Dermis microvascular lymphatic vessel endothelial cell (primary cell): Measurements from ENCODE around the gene TBCE. TPM values are rescaled to one million over a fixed set of nuclear protein-coding genes. Genes with fewer than 3 reads are reported as not detected.
"Not testable (repeated sequence)": the region's sequence is repeated elsewhere in the genome, so short reads cannot be mapped to it uniquely, and the experiment has no call there.

Experiments
- DNase-seq, 2 donors: peaks; one replicate each; pipeline versions ENCODE4 v3.0.0 to v3.0.0-alpha.2; 2010; ENCODE audit warnings: low read depth in 2 of 2
- total RNA-seq: library from RNA; depleted of rRNA; stranded (reverse); fragments of >200 nt; gene quantifications from 2 replicates; pipeline ENCODE4 v1.2.1, GENCODE V29; 2014

The TBCE gene
- total RNA-seq, 1 donor from 2014 or later: 12.3 TPM

DNA sequence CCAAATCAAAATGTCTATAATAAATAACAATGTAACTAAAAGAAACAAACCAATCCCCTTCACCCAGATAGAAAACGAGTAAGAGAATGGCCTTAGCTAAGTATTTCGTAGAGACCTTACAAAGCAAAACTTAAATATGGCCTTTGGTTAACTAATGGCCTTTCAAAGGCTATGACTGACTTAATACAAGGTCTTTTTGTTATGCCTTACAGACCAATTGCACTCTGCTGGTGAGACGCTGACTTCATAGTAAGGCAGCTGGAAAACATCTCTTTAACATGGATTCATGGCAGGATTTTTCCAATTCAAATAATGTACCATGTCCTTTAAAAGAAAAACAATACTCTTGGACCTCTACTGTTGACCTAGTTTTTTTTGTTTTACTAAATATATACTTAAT is 15.8 kb upstream of the TBCE start:
- DNase-seq: no peak

DNA sequence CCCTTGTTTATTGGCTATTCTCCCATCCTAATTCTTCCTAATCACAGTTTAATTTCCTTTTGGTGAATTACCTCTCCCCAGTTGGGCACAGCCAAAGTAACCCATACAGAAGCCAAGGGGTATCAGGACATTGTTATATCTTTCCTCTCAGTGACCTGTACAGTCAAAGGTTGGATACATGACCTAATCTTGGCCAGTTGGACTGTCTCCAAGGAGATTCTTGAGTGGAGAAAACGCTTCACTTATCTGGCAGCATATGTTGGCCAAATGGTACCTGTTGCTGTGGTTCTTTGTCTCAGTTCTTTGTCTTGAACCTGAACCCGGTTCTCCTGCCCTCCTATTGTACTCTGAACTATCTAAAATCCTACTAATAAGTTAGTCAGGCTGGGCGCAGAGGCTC is 15.3 kb upstream of the TBCE start:
- no peak for DNase-seq

DNA sequence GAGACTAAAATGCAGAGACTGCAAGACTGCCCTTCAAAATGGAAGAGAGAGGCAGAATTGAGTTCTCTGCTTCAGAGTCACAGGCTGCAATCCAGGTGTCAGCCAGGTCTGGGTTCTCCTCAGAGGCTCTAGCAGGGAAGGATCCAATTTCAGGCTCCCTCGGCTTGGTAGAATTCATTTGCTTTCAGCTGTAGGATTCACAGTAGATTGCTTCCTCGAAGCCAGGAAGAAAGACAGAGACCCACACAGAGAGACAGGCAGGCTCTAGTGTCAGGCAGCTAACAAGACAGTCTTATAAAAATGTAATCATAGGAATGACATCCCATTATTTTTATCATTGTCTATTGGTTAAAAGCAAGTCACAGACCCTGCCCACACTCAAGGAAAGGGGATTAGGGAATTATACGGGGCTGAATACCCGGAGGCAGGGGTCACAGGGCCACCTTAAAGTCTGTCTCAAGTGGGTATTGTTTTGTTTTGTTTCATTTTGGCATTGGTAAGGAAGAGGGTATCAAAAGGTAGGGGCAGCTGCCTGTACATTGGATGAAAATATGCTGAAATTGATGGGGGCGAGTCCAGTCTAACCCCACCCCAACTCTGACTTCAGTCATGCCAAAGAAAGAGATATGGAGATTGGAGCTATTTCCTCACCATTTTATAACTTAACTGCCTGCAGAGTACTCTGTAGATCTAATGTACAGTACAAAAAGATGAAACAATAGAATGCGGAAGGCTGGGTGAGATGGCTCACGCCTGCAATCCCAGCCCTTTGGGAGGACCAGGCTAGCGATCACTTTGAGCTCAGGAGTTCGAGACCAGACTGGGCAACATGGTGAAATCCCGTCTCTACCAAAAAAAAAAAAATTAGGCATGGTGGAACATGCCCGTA is 9.5 kb upstream of the TBCE start:
- DNase-seq: no peak

DNA sequence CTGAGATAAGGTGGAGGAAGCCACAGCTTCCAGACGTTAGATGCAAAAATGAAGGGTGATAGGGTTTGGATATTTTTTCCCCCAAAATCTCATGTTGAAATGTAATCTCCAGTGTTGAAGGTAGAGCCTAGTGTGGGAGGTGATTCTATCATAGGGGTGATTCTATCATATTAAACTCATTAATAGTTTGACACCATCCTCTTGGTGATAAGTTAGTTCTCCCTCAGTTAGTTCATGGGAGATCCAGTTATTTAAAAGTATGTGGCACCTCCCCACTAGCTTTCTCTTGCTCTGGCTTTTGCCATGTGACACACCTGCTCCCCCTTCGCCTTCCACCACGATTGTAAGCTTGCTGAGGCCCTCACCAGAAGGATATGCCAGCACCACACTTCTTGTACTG is 8.3 kb upstream of the TBCE start:
- no peak for DNase-seq

DNA sequence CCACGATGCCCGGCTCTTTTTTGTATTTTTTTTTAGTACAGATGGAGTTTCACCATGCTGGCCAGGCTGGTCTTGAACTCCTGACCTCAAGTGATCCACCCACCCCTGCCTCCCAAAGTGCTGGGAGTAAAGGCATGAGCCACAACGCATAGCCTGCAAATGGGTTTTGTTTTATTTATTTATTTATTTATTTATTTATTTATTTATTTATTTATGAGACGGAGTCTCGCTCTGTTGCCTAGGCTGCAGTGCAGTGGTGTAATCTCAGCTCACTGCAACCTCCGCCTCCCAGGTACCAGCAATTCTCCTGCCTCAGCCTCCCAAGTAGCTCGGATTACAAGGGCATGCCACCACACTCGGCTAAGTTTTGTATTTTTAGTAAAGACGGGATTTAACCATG is 3.0 kb upstream of the TBCE start:
- DNase-seq: not testable (repeated sequence)

DNA sequence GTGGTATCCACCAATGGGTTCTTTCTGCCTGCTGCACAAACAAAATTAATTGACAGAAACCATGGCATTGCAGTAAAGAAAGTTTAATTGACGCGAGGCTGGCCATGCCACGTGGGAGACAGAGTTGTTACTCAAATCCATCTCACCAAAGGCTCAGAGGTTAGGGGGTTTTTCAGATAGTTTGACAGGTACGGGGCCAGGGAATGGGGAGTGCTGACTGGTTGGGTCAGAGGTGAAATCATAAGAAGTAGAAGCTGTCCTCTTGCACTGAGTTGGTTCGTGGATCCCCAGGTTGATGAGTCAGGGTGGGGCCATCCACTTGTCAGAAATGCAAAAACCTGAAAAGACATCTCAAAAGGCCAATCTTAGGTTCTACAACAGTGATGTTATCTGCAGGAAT is 941 bp upstream of the TBCE start:
- DNase-seq: no peak

DNA sequence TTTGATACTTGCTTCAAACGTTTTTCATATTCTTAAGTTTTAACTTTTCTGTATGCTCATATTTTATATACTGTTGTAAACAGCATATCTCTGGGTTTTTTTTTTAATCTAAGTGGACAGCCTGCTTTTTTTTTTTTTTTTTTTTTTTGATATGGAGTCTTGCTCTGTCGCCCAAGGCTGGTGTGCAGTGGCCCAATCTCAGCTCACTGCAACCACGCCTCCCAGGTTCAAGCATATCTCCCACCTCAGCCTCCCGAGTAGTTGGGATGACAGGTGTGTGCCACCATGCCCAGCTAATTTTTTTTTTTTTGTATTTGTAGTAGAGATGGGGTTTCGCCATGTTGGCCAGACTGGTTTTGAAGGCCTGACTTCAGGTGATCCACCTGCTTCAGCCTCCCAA is 1.2 kb downstream of the TBCE start:
- DNase-seq: no peak

DNA sequence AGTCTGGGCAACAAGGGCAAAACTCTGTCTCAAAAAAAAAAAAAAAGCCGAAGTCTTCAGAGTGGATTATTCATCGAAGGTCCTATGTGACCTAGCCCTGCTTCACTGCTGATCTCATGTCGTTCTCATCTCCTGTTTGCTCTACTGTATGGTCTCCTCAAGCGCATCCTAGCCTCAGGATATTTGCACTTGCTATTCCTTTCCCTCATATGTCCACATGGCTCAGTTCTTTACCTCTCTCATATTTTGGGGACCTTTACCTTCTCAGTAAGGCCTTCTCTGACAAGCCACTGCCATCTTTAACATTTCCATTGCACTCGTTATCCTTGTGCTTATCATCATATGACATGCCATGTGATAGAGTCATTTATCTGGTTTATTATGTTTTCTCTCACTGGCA is 2.6 kb downstream of the TBCE start:
- no peak for DNase-seq

DNA sequence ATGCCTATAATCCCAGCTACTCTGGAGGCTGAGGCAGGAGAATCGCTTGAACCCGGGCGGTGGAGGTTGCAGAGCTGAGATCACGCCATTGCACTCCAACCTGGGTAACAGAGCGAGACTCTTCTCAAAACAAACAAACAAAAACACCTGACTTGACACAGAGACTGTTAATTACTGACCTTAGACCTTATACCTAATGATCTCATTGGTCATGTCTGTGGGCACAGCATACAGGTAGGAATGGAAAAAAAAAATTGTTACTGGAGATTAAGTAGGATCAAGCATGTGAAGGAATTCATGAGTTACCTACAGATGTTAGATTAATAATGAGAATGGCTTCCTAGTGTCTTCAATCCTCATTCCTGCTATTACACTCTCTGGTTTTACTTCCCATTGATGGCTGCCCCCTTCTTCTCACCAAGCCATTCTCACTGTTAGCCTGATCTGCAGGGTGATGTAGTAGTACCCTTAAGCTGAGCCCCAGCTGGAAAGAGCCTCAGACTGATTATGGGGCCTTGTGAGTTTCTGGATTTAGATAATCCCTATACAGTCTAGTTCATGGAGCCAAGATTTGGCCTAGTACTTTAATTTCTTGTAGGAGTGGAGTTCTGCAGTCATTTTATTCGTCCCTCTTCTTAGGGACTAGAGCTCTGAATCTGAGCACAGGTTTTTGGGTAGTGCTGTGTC is 8.8 kb downstream of the TBCE start:
- no peak for DNase-seq

DNA sequence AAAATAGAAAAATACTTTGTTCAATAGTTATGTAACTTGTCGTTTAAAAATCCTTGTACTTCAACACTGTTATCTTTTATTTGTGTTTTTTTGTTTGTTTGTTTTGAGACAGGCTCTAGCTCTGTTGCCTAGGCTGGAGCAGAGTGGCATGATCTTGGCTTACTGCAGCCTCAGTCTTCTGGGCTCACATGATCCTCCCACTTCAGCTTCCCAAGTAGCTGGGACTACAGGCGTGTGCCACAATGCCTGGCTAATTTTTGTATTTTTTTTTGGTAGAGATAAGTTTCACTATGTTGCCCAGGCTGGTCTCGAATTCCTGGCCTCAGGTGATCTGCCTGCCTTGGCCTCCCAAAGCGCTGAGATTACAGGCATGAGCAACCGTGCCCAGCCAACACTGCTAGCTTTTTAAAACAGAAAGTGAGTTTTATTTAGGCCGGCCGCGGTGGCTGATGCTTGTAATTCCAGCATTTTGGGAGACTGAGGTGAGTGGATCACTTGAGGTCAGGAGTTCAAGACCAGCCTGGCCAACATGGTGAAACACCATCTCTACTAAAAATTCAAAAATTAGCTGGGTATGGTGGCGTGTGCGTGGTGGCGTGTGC is 11.0 kb downstream of the TBCE start:
- DNase-seq: not testable (repeated sequence)

DNA sequence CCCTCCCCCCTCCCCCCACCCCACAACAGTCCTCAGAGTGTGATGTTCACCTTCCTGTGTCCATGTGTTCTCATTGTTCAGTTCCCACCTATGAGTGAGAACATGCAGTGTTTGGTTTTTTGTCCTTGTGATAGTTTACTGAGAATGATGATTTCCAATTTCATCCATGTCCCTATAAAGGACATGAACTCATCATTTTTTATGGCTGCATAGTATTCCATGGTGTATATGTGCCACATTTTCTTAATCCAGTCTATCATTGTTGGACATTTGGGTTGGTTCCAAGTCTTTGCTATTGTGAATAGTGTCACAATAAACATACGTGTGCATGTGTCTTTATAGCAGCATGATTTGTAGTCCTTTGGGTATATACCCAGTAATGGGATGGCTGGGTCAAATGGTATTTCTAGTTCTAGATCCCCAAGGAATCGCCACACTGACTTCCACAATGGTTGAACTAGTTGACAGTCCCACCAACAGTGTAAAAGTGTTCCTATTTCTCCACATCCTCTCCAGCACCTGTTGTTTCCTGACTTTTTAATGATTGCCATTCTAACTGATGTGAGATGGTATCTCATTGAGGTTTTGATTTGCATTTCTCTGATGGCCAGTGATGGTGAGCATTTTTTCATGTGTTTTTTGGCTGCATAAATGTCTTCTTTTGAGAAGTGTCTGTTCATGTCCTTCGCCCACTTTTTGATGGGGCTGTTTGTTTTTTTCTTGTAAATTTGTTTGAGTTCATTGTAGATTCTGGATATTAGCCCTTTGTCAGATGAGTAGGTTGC is 14.9 kb downstream of the TBCE start:
- DNase-seq: not testable (repeated sequence)

DNA sequence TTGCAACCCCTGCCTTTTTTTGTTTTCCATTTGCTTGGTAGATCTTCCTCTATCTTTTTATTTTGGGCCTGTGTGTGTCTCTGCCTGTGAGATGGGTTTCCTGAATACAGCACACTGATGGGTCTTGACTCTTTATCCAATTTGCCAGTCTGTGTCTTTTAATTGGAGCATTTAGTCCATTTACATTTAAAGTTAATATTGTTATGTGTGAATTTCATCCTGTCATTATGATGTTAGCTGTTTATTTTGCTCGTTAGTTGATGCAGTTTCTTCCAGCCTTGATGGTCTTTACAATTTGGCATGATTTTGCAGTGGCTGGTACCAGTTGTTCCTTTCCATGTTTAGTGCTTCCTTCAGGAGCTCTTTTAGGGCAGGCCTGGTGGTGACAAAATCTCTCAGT is 18.4 kb downstream of the TBCE start:
- DNase-seq: not testable (repeated sequence)

DNA sequence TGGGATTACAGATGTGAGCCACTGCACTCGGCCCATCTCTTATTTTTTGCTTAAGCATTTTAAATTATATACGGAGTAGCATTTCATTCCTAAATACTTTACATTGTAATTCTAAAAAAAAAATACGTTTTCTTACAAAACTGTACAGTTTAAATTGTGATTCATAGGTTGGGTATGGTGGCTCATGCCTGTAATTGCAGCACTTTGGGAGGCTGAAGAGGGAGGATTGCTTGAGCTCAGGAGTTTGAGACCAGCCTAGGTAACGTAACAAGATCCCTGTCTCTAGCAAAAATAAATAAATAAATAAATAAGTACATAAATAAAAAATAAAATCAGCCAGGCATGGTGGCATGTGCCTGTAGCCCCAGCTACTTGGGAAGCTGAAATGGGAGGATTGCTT is 24.6 kb downstream of the TBCE start:
- no peak for DNase-seq

DNA sequence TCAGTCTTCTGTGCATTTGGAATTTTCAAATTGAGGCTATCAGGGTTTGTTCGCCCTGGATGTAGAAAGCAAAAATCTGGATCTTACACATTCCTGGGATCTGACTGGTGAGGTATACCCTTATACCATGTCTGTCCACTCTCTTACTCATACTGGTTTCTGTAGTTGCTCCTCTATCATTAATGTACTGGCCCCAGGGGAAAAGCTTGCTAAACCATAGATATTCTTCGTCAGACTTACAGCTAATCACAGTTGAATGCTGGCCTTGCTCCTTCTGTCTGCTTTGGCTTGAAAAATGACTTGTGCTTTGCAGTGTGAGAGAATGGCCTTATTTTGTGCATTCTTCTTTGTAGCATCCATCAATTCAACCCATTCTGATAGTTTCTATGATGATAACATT is 30.5 kb downstream of the TBCE start:
- no peak for DNase-seq

DNA sequence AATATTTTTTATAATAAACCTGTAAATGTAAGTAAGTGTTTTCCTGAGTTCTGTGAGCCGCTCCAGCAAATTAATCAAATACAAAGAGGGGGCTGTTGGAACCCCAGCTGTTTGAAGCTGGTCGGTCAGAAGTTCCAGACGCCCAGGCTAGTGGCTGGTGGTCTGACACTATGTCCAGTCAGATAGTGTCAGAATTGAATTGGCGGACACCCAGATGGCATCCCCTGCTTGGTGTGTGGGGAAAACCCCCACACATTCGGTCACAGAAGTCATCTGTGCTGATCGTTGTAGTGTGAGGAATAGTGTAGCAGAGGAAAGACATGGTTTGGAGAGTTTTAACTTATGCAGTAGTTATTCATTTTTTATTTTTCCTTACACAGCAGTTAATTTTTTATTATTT is 32.4 kb downstream of the TBCE start:
- no peak for DNase-seq

DNA sequence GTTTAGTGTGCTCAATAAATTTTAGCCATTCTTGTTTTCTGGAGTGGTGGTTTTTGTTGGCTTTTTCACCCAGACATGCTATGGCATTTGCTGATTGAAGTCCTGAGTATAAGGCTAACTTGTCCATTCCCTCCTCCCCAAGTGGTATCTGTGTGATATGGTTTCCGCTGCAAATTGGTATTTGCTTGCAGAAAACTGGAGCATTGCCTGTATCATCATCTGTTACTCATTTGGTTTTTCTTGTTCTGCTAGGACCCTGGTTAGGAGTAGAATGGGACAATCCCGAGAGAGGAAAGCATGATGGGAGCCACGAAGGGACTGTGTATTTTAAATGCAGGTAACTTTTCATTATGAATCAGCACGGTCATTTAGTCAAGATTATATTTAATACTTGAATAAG is 34.0 kb downstream of the TBCE start:
- no peak for DNase-seq

DNA sequence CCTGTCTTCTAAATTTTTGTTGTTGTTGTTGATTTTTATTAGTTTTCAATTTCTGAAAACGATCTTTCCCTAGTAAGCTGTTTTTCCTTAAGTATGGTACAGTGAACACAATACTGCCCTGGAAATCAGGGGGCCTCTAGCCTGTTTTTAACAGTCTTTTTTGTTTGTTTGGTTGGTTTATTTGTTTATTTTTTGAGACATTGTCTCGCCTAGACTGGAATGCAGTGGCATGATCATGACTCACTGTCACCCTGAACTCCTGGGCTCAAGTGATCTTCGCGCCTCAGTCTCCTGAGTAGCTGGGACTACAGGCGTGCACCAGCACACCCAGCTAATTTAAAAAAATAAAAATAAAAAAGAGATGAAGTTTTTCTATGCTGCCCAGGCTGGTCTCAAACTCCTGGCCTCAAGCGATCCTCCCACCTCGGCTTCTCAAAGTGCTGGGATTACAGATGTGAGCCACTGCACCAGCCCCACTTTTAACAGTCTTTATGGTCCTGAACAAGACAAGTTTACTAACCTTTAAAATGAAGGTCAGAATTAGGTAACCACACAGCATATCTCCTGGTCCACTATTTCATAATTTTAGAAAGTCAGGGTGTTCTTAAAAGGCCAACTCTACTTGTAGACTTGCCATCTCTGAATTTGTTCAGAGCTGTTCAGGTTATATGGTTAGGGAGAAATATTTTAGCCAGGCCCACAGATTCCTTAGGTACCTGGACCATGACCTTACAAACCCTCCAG is 35.4 kb downstream of the TBCE start:
- peak in 1 of 2 donors; percentile 50 for DNase-seq

DNA sequence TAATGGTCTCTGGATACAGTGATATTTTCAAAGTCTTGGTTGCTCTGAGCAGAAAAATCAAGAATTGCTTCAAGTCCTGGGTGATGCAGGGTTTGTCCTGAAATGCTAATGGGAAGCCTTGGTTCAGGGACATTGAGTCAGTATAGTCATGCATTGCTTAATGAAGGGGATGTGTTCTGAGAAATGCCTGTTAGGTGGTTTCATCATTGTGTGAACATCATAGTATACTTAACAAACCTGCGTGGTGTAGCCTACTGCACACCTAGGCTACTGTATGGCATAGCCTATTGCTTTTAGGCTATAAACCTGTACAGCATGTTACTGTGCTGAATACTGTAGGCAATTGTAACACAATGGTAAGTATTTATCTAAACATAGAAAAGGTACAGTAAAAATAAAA is 36.4 kb downstream of the TBCE start:
- no peak for DNase-seq

DNA sequence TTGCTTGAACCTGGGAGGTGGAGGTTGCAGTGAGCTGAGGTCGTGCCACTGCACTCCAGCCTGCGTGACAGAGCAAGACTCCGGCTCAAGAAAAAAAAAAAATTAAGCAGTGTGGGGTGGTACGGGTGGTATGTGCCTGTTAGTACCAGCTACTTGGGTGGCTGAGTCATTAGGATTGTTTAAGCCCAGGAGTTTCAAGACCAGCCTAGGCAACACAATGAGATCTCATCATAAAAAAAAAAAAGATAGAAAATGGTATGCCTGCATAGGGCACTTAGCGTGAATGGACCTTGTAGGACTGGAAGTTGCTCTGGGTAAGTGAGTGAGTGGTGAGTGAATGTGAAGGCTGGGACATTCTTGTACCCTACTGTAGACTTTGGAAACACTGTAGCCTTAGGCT is 37.0 kb downstream of the TBCE start:
- no peak for DNase-seq

DNA sequence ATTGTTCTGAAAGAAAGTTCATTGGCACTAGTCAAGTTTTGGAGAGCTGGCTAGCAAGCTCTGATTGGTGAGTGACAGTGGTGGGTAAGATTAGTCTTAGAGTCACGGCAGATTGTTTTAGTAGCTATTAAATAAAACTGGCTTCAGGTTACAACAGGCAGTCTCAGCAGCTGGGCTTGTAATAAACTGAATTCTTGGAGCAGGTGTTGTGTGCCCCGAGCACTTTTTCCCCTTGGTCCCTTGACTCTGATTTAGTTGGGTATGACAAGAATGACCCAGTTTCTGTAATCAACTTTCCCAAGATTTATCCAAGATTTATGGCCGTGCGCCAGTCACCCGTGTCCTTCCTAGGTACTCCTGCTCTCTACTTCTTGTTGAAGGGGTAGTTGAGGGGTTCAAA is 40.2 kb downstream of the TBCE start:
- DNase-seq: no peak

DNA sequence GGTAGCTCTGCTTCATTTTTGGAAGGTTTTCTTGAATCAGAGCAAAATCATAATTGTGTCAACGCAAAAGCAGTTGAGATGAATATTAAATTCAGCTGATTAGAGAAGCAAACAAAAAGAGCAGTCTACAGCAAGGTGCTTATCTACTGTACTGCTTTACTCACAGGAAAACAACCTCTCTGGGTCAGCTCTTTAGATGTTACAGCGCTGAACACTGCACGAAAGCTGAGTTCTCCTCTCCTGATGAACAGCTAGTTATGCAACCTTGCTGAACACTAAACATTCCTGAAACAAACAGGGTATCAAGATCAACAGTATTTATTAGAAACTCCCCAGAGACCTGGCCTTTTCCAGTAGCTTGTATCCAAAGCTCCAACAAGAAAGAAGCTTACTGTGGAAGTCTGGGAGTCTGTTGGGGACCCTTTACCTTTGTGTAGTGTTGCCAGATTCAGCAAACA is 41.3 kb downstream of the TBCE start:
- DNase-seq: no peak
